Measurements from ENCODE around the gene HDLBP.
A peak's percentile ranks its signal among the peaks of the same experiment; 100 is the strongest.

Gene HDLBP

GRCh38 chr2:241315093-241315878 lies at the start of gene HDLBP:
Gene HDLBP, minus strand, starts transcription at chr2:241315672. Its CDS starts 48,803 bp downstream, at chr2:241266869.
- peak; percentile 96 for DNase-seq

GRCh38 chr2:241364781-241365180 lies 49.3 kb upstream of the HDLBP start:
- DNase-seq = no peak

GRCh38 chr2:241363426-241363825 lies 48.0 kb upstream of the HDLBP start:
- no peak for DNase-seq

GRCh38 chr2:241359481-241360045 lies 44.1 kb upstream of the HDLBP start:
- no peak for DNase-seq

GRCh38 chr2:241358470-241358869 lies 43.0 kb upstream of the HDLBP start:
- DNase-seq = no peak

GRCh38 chr2:241357531-241357930 lies 42.1 kb upstream of the HDLBP start:
- DNase-seq = no peak

GRCh38 chr2:241356871-241357260 lies 41.4 kb upstream of the HDLBP start:
- no peak for DNase-seq

- DNase-seq = peak; percentile 97
These were observed 40.8 kb upstream of the HDLBP start, which contains the start of gene FARP2 for GRCh38 chr2:241355983-241356870. Gene FARP2, plus strand, starts transcription at chr2:241356285. Its CDS starts 16,823 bp downstream, at chr2:241373108.

GRCh38 chr2:241354668-241355658 lies 39.5 kb upstream of the HDLBP start:
- peak; percentile 45 for DNase-seq

GRCh38 chr2:241352227-241352626 lies 36.8 kb upstream of the HDLBP start:
- no peak for DNase-seq

- DNase-seq = no peak
These were observed 36.2 kb upstream of the HDLBP start for GRCh38 chr2:241351640-241352031.

GRCh38 chr2:241350878-241351639 lies 35.6 kb upstream of the HDLBP start:
- no peak for DNase-seq

GRCh38 chr2:241350530-241350877 lies 35.0 kb upstream of the HDLBP start:
- DNase-seq = no peak

- DNase-seq = no peak
These were observed 34.5 kb upstream of the HDLBP start for GRCh38 chr2:241349941-241350340.

GRCh38 chr2:241344925-241345651 lies 29.6 kb upstream of the HDLBP start:
- no peak for DNase-seq

- no peak for DNase-seq
These were observed 25.2 kb upstream of the HDLBP start for GRCh38 chr2:241340631-241341163.

- no peak for DNase-seq
These were observed 24.6 kb upstream of the HDLBP start for GRCh38 chr2:241339839-241340630.

GRCh38 chr2:241334813-241335212 lies 19.3 kb upstream of the HDLBP start:
- peak; percentile 34 for DNase-seq

- DNase-seq = no peak
These were observed 15.1 kb upstream of the HDLBP start for GRCh38 chr2:241330616-241330981.
